CD4-positive, CD25-positive, alpha-beta regulatory T cell (primary cell): Measurements from ENCODE around the gene IGSF6. TPM values are rescaled to one million over a fixed set of nuclear protein-coding genes. Genes with fewer than 3 reads are reported as not detected.
"Not testable (repeated sequence)": the region's sequence is repeated elsewhere in the genome, so short reads cannot be mapped to it uniquely, and the experiment has no call there.

ENCODE experiments used
- ATAC-seq, 2 donors: fragments of 150-1000 bp; cut with Tn5 transposase; one replicate each; pipeline ENCODE4 v1.10.0; 2021; ENCODE audit warnings: low read depth in 2 of 2, moderate number of reproducible peaks in 2 of 2, moderate library complexity in 1 of 2
- DNase-seq, 3 donors: peaks; one replicate each; pipeline versions ENCODE4 v3.0.0 to v3.0.0-alpha.2; 2012 to 2022; ENCODE audit warnings: mixed read lengths in 1 of 3
- H3K27ac ChIP-seq: one replicate; pipeline ENCODE4 v1.7.0; 2013; ENCODE audit warnings: mild to moderate bottlenecking, low read length; ENCODE audit not compliant: insufficient read depth, poor library complexity, severe bottlenecking
- H3K27me3 ChIP-seq: one replicate; pipeline ENCODE4 v1.7.0; 2013; ENCODE audit warnings: low read length; ENCODE audit not compliant: control insufficient read depth, insufficient read depth
- H3K36me3 ChIP-seq: one replicate; pipeline ENCODE4 v1.7.0; 2013; ENCODE audit warnings: mild to moderate bottlenecking, low read length, moderate library complexity; ENCODE audit not compliant: control insufficient read depth, insufficient read depth
- H3K4me1 ChIP-seq: 2 replicates; pipeline ENCODE4 v1.7.0; 2013; ENCODE audit warnings: mild to moderate bottlenecking, low read length; ENCODE audit not compliant: insufficient read depth, control insufficient read depth, poor library complexity, severe bottlenecking
- H3K4me3 ChIP-seq: one replicate; pipeline ENCODE4 v1.7.0; 2013; ENCODE audit warnings: low read depth, mild to moderate bottlenecking, low read length, moderate library complexity
- H3K9me3 ChIP-seq, 2 experiments: 1 replicate in 1 of 2; 2 replicates in 1 of 2; pipeline ENCODE4 v1.7.0; 2013; ENCODE audit warnings: low read length in 2 of 2, mild to moderate bottlenecking in 1 of 2, moderate library complexity in 1 of 2; ENCODE audit not compliant: control insufficient read depth in 2 of 2
- H3K27ac Mint-ChIP-seq, 3 donors: one replicate each; pipeline ENCODE4 v1.8.0; 2020 to 2022; ENCODE audit warnings: mild to moderate bottlenecking in 3 of 3, mixed read lengths in 3 of 3, moderate library complexity in 2 of 3
- H3K27me3 Mint-ChIP-seq: one replicate; pipeline ENCODE4 v1.8.0; 2022; ENCODE audit warnings: mild to moderate bottlenecking, mixed read lengths
- H3K36me3 Mint-ChIP-seq: one replicate; pipeline ENCODE4 v1.8.0; 2020; ENCODE audit warnings: mixed read lengths
- H3K4me1 Mint-ChIP-seq, 4 donors: one replicate each; pipeline ENCODE4 v1.8.0; 2020 to 2022; ENCODE audit warnings: mixed read lengths in 4 of 4, mild to moderate bottlenecking in 1 of 4
- H3K4me3 Mint-ChIP-seq, 4 donors: one replicate each; pipeline ENCODE4 v1.8.0; 2020 to 2022; ENCODE audit warnings: mild to moderate bottlenecking in 4 of 4, mixed read lengths in 4 of 4, moderate library complexity in 3 of 4
- H3K9me3 Mint-ChIP-seq, 7 donors: one replicate each; pipeline ENCODE4 v1.8.0; 2020 to 2022; ENCODE audit warnings: mixed read lengths in 7 of 7, mild to moderate bottlenecking in 3 of 7, moderate library complexity in 2 of 7
- polyA plus RNA-seq, 4 donors: library from polyadenylated mRNA; unstranded; fragments of 300-500 nt; fragmentation: Illumina TruSeq; gene quantifications; one replicate each; pipeline ENCODE4 v1.2.3, GENCODE V29; 2021
- total RNA-seq: library from RNA; stranded (reverse); gene quantifications from one replicate; pipeline ENCODE4 v1.2.3, GENCODE V29; 2022

IGSF6 gene
- total and polyA plus RNA-seq, 5 donors from 2014 or later, result 0.13 to 1.1 (median 0.20) TPM

- no peak overlapping the region for H3K27ac ChIP-seq
- H3K27me3 Mint-ChIP-seq, result no peaks in the 10 kb centered on the region
- no peak for ATAC-seq
- no peak for DNase-seq
- H3K27me3 ChIP-seq, result no peaks in the 10 kb centered on the region
- H3K27ac Mint-ChIP-seq, result peak overlapping the region; percentile 30 to 83 (median 36)
- peaks cover 19% of the 10 kb centered on the region for H3K4me1 ChIP-seq
- H3K36me3 ChIP-seq, result peaks cover 15% of the 10 kb centered on the region
- no peak overlapping the region for H3K4me3 ChIP-seq
- no peaks in the 10 kb centered on the region for H3K9me3 Mint-ChIP-seq
- peaks cover 6 to 29% (median 19%) of the 10 kb centered on the region in 4 donors for H3K4me1 Mint-ChIP-seq
- no peaks in the 10 kb centered on the region for H3K9me3 ChIP-seq
- H3K4me3 Mint-ChIP-seq, result no peak overlapping the region
- H3K36me3 Mint-ChIP-seq, result peaks cover 15% of the 10 kb centered on the region
Observed at GRCh38 chr16:21634216-21634615, 18.2 kb downstream of the IGSF6 start.

GRCh38 chr16:21631951-21632575 is 20.3 kb downstream of the IGSF6 start:
- H3K4me3 ChIP-seq, H3K4me3 Mint-ChIP-seq, H3K27ac ChIP-seq, H3K9me3 Mint-ChIP-seq, ATAC-seq, DNase-seq, H3K27me3 ChIP-seq, H3K4me1 ChIP-seq, H3K27me3 Mint-ChIP-seq, H3K9me3 ChIP-seq: not testable (repeated sequence)
- H3K27ac Mint-ChIP-seq, result peak overlapping the region in 2 of 3 donors; percentile 57 to 67
- H3K36me3 ChIP-seq, result peaks cover 17% of the 10 kb centered on the region
- peaks cover 0 to 12% (median 9%) of the 10 kb centered on the region in 4 donors for H3K4me1 Mint-ChIP-seq
- H3K36me3 Mint-ChIP-seq, result peaks cover 28% of the 10 kb centered on the region

GRCh38 chr16:21631376-21631775 is 21.0 kb downstream of the IGSF6 start:
- ATAC-seq, DNase-seq, H3K9me3 ChIP-seq, H3K4me3 Mint-ChIP-seq, H3K4me3 ChIP-seq, H3K27me3 ChIP-seq, H3K27me3 Mint-ChIP-seq, H3K4me1 ChIP-seq, H3K27ac ChIP-seq, H3K9me3 Mint-ChIP-seq: not testable (repeated sequence)
- H3K36me3 ChIP-seq, result peaks cover 18% of the 10 kb centered on the region
- Mint-ChIP-seq H3K27ac (peak overlapping the region in 1 of 3 donors; percentile 57), H3K4me1 (peaks cover 5 to 16% (median 14%) of the 10 kb centered on the region in 4 donors), H3K36me3 (peaks cover 32% of the 10 kb centered on the region)

GRCh38 chr16:21630866-21631265 is 21.5 kb downstream of the IGSF6 start:
- DNase-seq, H3K27me3 Mint-ChIP-seq, H3K4me3 Mint-ChIP-seq, H3K9me3 Mint-ChIP-seq, H3K9me3 ChIP-seq, H3K27ac ChIP-seq, ATAC-seq, H3K4me3 ChIP-seq, H3K27me3 ChIP-seq: not testable (repeated sequence)
- peaks cover 10 to 21% (median 16%) of the 10 kb centered on the region in 4 donors for H3K4me1 Mint-ChIP-seq
- peaks cover 18% of the 10 kb centered on the region for H3K36me3 ChIP-seq
- peaks cover 13% of the 10 kb centered on the region for H3K4me1 ChIP-seq
- H3K27ac Mint-ChIP-seq, result peak overlapping the region in 1 of 3 donors; percentile 29
- peaks cover 29% of the 10 kb centered on the region for H3K36me3 Mint-ChIP-seq

- H3K27me3 ChIP-seq, H3K4me3 ChIP-seq, ATAC-seq, DNase-seq, H3K9me3 ChIP-seq, H3K27ac ChIP-seq, H3K27me3 Mint-ChIP-seq, H3K9me3 Mint-ChIP-seq: not testable (repeated sequence)
- Histone ChIP-seq H3K36me3 (peaks cover 26% of the 10 kb centered on the region), H3K4me1 (peaks cover 15% of the 10 kb centered on the region)
- Mint-ChIP-seq H3K36me3 (peaks cover 30% of the 10 kb centered on the region), H3K27ac (peak overlapping the region in 1 of 3 donors; percentile 77), H3K4me1 (peaks cover 10 to 29% (median 20%) of the 10 kb centered on the region in 4 donors), H3K4me3 (peak overlapping the region in 1 of 4 donors; percentile 43)
Observed at GRCh38 chr16:21629616-21630539, 22.5 kb downstream of the IGSF6 start.

- Mint-ChIP-seq H3K27ac (peak overlapping the region in 1 of 3 donors; percentile 77), H3K36me3 (peaks cover 38% of the 10 kb centered on the region)
- ATAC-seq, result no peak
Observed at GRCh38 chr16:21628772-21629171, 23.6 kb downstream of the IGSF6 start.

GRCh38 chr16:21628121-21628726 is 24.2 kb downstream of the IGSF6 start:
- peaks cover 41% of the 10 kb centered on the region for H3K36me3 Mint-ChIP-seq
- no peaks in the 10 kb centered on the region for H3K9me3 Mint-ChIP-seq
- H3K4me1 Mint-ChIP-seq, result peaks cover 15 to 34% (median 25%) of the 10 kb centered on the region in 4 donors

More at GRCh38 chr16:21628772-21629171, 23.6 kb downstream of the IGSF6 start:
- Mint-ChIP-seq H3K27me3 (no peaks in the 10 kb centered on the region), H3K4me1 (peaks cover 10 to 31% (median 24%) of the 10 kb centered on the region in 4 donors), H3K4me3 (no peak overlapping the region), H3K9me3 (no peaks in the 10 kb centered on the region)
- Histone ChIP-seq H3K36me3 (peaks cover 24% of the 10 kb centered on the region), H3K9me3 (no peaks in the 10 kb centered on the region), H3K27me3 (no peaks in the 10 kb centered on the region), H3K4me1 (peaks cover 15% of the 10 kb centered on the region), H3K27ac (no peak overlapping the region), H3K4me3 (no peak overlapping the region)
- DNase-seq, result no peak

More at GRCh38 chr16:21628121-21628726, 24.2 kb downstream of the IGSF6 start:
- Histone ChIP-seq H3K4me1 (peaks cover 15% of the 10 kb centered on the region), H3K36me3 (peaks cover 24% of the 10 kb centered on the region), H3K27me3 (no peaks in the 10 kb centered on the region), H3K9me3 (no peaks in the 10 kb centered on the region), H3K4me3 (no peak overlapping the region), H3K27ac (no peak overlapping the region)
- H3K27ac Mint-ChIP-seq, result peak overlapping the region in 2 of 3 donors; percentile 77 to 89
- H3K4me3 Mint-ChIP-seq, result peak overlapping the region in 1 of 4 donors; percentile 27
- ATAC-seq (no peak), DNase-seq (no peak)
- no peaks in the 10 kb centered on the region for H3K27me3 Mint-ChIP-seq
